HCT116 (cell line): Measurements from ENCODE around the gene TFB2M. TPM values are rescaled to one million over a fixed set of nuclear protein-coding genes. Genes with fewer than 3 reads are reported as not detected.

Experiments used
- ATAC-seq: fragments of 200-7000 bp; cut with Tn5 transposase; 2 replicates; pipeline ENCODE4 v1.9.1; 2020; ENCODE audit warnings: mild to moderate bottlenecking, moderate library complexity
- BruUV-seq: library from RNA; stranded (reverse); fragments of 400-500 nt; replicated peaks from 2 replicates; lab custom pipeline; 2021; lab: Mats Ljungman, UMichigan
- CTCF ChIA-PET: fragments of 300-600 bp; sonication (Branson Sonifier 250); formaldehyde crosslinking; loops from one replicate; lab custom pipeline; 2021; ENCODE audit warnings: antibody characterized with exemption; lab: Charles Lee
- POLR2A ChIA-PET: fragments of 300-600, 350-600 bp; sonication (Branson Sonifier 250); formaldehyde crosslinking; loops from one replicate; lab custom pipeline; 2021; ENCODE audit warnings: antibody characterized with exemption; lab: Charles Lee
- RAD21 ChIA-PET, 2 experiments: fragments of 300-600 bp; sonication (Branson Sonifier 250); formaldehyde crosslinking; loops; one replicate each; lab custom pipeline; 2023; ENCODE audit warnings: low total read pairs in 2 of 2; ENCODE audit not compliant: uncharacterized antibody in 2 of 2, unreplicated experiment in 2 of 2, low non-redundant PET in 1 of 2; lab: Charles Lee
- DNase-seq: peaks from one replicate; pipeline ENCODE4 v3.0.0-alpha.2; 2010; ENCODE audit warnings: low read depth, low spot score
- H2AFZ ChIP-seq: fragments of 200-600 bp; shearing (Covaris generic), sonication (generic); 2 replicates; pipeline ENCODE4 v1.6.1; 2017; ENCODE audit warnings: low read depth, mixed run types, mixed read lengths, antibody characterized with exemption, low read length; ENCODE audit not compliant: poor library complexity, severe bottlenecking
- H3K27ac ChIP-seq: 2 replicates; pipeline ENCODE4 v1.5.1; 2012; ENCODE audit warnings: low read depth, low read length
- H3K27me3 ChIP-seq: fragments of 200-600 bp; sonication (generic); 2 replicates; pipeline ENCODE4 v1.6.1; 2016; ENCODE audit warnings: mixed run types, low read length, mixed read lengths; ENCODE audit not compliant: insufficient read depth
- H3K36me3 ChIP-seq, 2 experiments: fragments of 200-500 bp in 1 of 2; fragments of 200-600 bp in 1 of 2; sonication (Bioruptor generic) in 1 of 2; sonication (generic) in 1 of 2; 2 replicates each; pipeline versions ENCODE4 v1.5.1 to v1.6.1; 2014 to 2016; ENCODE audit warnings: low read length in 2 of 2, inconsistent platforms in 1 of 2, mixed read lengths in 1 of 2, mixed run types in 1 of 2; ENCODE audit not compliant: insufficient read depth in 2 of 2, control insufficient read depth in 1 of 2
- H3K4me1 ChIP-seq, 2 experiments: fragments of 200-600 bp in 1 of 2; sonication (generic) in 1 of 2; 2 replicates each; pipeline versions ENCODE4 v1.5.1 to v1.6.1; 2012 to 2017; ENCODE audit warnings: low read length in 2 of 2, inconsistent platforms in 1 of 2, mild to moderate bottlenecking in 1 of 2, mixed read lengths in 1 of 2, mixed run types in 1 of 2, moderate library complexity in 1 of 2; ENCODE audit not compliant: insufficient read depth in 2 of 2, control insufficient read depth in 1 of 2
- H3K4me2 ChIP-seq: fragments of 200-600 bp; sonication (generic); 2 replicates; pipeline ENCODE4 v1.6.1; 2017; ENCODE audit warnings: mixed run types, low read length, mixed read lengths
- H3K4me3 ChIP-seq, 2 experiments: fragments of 200-600 bp in 1 of 2; sonication (generic) in 1 of 2; replicated peaks in 1 of 2; 2 replicates each; pipeline ENCODE4 v1.5.1; 2011 to 2016; ENCODE audit warnings: low read length in 2 of 2, control low read depth in 1 of 2, low read depth in 1 of 2, mild to moderate bottlenecking in 1 of 2, mixed read lengths in 1 of 2, mixed run types in 1 of 2
- H3K79me2 ChIP-seq: fragments of 200-600 bp; sonication (generic); 2 replicates; pipeline ENCODE4 v1.6.1; 2017; ENCODE audit warnings: mild to moderate bottlenecking, mixed run types, low read length, moderate library complexity, mixed read lengths; ENCODE audit not compliant: insufficient read depth
- H3K9ac ChIP-seq: fragments of 200-600 bp; sonication (generic); 2 replicates; pipeline ENCODE4 v1.6.1; 2016; ENCODE audit warnings: low read length, mixed read lengths
- H3K9me2 ChIP-seq: fragments of 200-600 bp; sonication (generic), shearing (Covaris generic); 2 replicates; pipeline ENCODE4 v1.6.1; 2017; ENCODE audit warnings: mixed run types, mild to moderate bottlenecking, moderate library complexity; ENCODE audit not compliant: insufficient read depth
- H3K9me3 ChIP-seq, 2 experiments: fragments of 200-500 bp in 1 of 2; fragments of 200-600 bp in 1 of 2; sonication (Bioruptor generic) in 1 of 2; sonication (generic) in 1 of 2; 2 replicates each; pipeline ENCODE4 v1.6.1; 2014 to 2017; ENCODE audit warnings: low read length in 2 of 2, mixed read lengths in 2 of 2, inconsistent platforms in 1 of 2, low read depth in 1 of 2, mild to moderate bottlenecking in 1 of 2, mixed run types in 1 of 2, moderate library complexity in 1 of 2; ENCODE audit not compliant: control insufficient read depth in 1 of 2, insufficient read depth in 1 of 2
- H4K20me1 ChIP-seq: fragments of 200-600 bp; sonication (generic), shearing (Covaris generic); 2 replicates; pipeline ENCODE4 v1.6.1; 2017; ENCODE audit warnings: mixed run types, mild to moderate bottlenecking, moderate library complexity; ENCODE audit not compliant: insufficient read depth
- CBX3 ChIP-seq: IDR thresholded peaks from 2 replicates; pipeline ENCODE4 v1.6.1; 2012; ENCODE audit warnings: low read depth
- CEBPB ChIP-seq: IDR thresholded peaks from 2 replicates; pipeline ENCODE4 v1.6.1; 2012; ENCODE audit warnings: low read depth
- EGR1 ChIP-seq: IDR thresholded peaks from 2 replicates; pipeline ENCODE4 v1.6.1; 2012; ENCODE audit warnings: low read depth
- ELF1 ChIP-seq: IDR thresholded peaks from 2 replicates; pipeline ENCODE4 v1.6.1; 2012; ENCODE audit warnings: low read depth, borderline replicate concordance
- EZH2phosphoT487 ChIP-seq: fragments of 200-600 bp; IDR thresholded peaks from 2 replicates; pipeline ENCODE4 v1.6.1; 2018; ENCODE audit warnings: antibody characterized with exemption, borderline replicate concordance
- POLR2A ChIP-seq: IDR thresholded peaks from 2 replicates; pipeline ENCODE4 v1.7.0; 2011; ENCODE audit warnings: borderline replicate concordance; ENCODE audit not compliant: insufficient read depth, insufficient read length; ENCODE audit errors: extremely low read depth
- POLR2AphosphoS5 ChIP-seq: IDR thresholded peaks from 2 replicates; pipeline ENCODE4 v1.6.1; 2011; ENCODE audit warnings: mild to moderate bottlenecking, low read depth, low read length, moderate library complexity
- RAD21 ChIP-seq: IDR thresholded peaks from 2 replicates; pipeline ENCODE4 v1.6.1; 2012; ENCODE audit warnings: low read depth, mild to moderate bottlenecking
- SIN3A ChIP-seq: IDR thresholded peaks from 2 replicates; pipeline ENCODE4 v1.6.1; 2012; ENCODE audit warnings: low read depth
- SP1 ChIP-seq: IDR thresholded peaks from 2 replicates; pipeline ENCODE4 v1.6.1; 2012; ENCODE audit warnings: low read depth
- ZNF274 ChIP-seq: fragments of 200-500 bp; sonication (Bioruptor generic); IDR thresholded peaks from 2 replicates; pipeline ENCODE4 v1.6.1; 2014; ENCODE audit warnings: mild to moderate bottlenecking, low read depth, low read length, inconsistent platforms
- intact Hi-C: fragments of 100-400 bp; cut with micrococcal nuclease; formaldehyde crosslinking; loops from 2 replicates; pipeline ENCODE4 v1.10.0; 2022
- total RNA-seq: library from RNA; stranded (reverse); gene quantifications from one replicate; pipeline ENCODE4 v1.2.1, GENCODE V29; 2021; ENCODE audit not compliant: unreplicated experiment
- TF ChIP-seq, protein P1 (sequence below): IDR thresholded peaks from 2 replicates; pipeline ENCODE4 v1.6.1; 2012
- TF ChIP-seq, protein P2 (sequence below): IDR thresholded peaks from 2 replicates; pipeline ENCODE4 v1.6.1; 2011; ENCODE audit warnings: mild to moderate bottlenecking, low read length, moderate library complexity; ENCODE audit not compliant: insufficient replicate concordance; ENCODE audit errors: extremely low read depth
- TF ChIP-seq, protein P3 (sequence below): IDR thresholded peaks from 2 replicates; pipeline ENCODE4 v1.6.1; 2012; ENCODE audit warnings: low read depth
- TF ChIP-seq, protein P4 (sequence below), 3 experiments: fragments of 200-600 bp in 1 of 3; sonication (generic) in 1 of 3; IDR thresholded peaks in 2 of 3; conservative IDR thresholded peaks in 1 of 3; 2 replicates each; pipeline ENCODE4 v1.5.1; 2012 to 2017; ENCODE audit warnings: low read depth in 2 of 3, low read length in 2 of 3, antibody characterized with exemption in 1 of 3, borderline replicate concordance in 1 of 3, control low read depth in 1 of 3, mild to moderate bottlenecking in 1 of 3, mixed read lengths in 1 of 3, mixed run types in 1 of 3, moderate library complexity in 1 of 3; ENCODE audit not compliant: insufficient read depth in 1 of 3

TFB2M gene
- total RNA-seq, 1 experiment from 2014 or later: 24.4 TPM

DNA sequence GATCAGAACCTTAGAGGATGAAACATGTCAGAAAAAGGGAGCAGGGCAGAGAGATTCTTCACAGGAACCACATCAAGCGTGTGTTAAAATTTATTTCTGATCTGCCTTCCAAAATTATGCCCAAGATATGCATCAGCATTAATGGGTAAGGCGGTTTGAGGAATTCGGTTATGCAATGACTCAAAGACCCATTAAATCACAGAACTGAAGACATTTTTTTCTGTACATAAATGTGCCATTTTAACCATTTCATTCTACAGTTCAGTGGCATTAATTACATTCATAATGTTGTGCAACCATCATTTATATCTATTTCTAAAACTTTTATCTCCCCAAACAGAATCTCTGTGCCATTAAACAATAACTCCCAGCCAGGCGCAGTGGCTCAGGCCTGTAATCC is 43.6 kb upstream of the TFB2M start:
- Histone ChIP-seq H3K9me2 (no peaks in the 10 kb centered on the region), H3K4me2 (peak overlapping the region; percentile 61), H3K79me2 (peaks cover 3% of the 10 kb centered on the region; the same call in 1 of the 2 replicates), H3K4me1 (peaks cover 16 to 17% of the 10 kb centered on the region in 2 experiments), H3K4me3 (no peak overlapping the region; a peak in 1 of 4 replicates), H3K9ac (0 out of 2 replicates have a peak overlapping the region, but pooled peaks have one; percentile 3)
- CTCF ChIA-PET: no interaction called here
- BruUV-seq: no TSS peak
- ATAC-seq: no peak
- TF ChIP-seq, protein P1, sequence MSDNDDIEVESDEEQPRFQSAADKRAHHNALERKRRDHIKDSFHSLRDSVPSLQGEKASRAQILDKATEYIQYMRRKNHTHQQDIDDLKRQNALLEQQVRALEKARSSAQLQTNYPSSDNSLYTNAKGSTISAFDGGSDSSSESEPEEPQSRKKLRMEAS: no peak
- TF ChIP-seq POLR2A: no peak
- TF ChIP-seq POLR2AphosphoS5: no peak
- no peak for TF ChIP-seq EGR1
- TF ChIP-seq, protein P2, sequence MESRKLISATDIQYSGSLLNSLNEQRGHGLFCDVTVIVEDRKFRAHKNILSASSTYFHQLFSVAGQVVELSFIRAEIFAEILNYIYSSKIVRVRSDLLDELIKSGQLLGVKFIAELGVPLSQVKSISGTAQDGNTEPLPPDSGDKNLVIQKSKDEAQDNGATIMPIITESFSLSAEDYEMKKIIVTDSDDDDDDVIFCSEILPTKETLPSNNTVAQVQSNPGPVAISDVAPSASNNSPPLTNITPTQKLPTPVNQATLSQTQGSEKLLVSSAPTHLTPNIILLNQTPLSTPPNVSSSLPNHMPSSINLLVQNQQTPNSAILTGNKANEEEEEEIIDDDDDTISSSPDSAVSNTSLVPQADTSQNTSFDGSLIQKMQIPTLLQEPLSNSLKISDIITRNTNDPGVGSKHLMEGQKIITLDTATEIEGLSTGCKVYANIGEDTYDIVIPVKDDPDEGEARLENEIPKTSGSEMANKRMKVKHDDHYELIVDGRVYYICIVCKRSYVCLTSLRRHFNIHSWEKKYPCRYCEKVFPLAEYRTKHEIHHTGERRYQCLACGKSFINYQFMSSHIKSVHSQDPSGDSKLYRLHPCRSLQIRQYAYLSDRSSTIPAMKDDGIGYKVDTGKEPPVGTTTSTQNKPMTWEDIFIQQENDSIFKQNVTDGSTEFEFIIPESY: no peak
- TF ChIP-seq SP1: no peak
- TF ChIP-seq ELF1: no peak
- TF ChIP-seq, protein P3, sequence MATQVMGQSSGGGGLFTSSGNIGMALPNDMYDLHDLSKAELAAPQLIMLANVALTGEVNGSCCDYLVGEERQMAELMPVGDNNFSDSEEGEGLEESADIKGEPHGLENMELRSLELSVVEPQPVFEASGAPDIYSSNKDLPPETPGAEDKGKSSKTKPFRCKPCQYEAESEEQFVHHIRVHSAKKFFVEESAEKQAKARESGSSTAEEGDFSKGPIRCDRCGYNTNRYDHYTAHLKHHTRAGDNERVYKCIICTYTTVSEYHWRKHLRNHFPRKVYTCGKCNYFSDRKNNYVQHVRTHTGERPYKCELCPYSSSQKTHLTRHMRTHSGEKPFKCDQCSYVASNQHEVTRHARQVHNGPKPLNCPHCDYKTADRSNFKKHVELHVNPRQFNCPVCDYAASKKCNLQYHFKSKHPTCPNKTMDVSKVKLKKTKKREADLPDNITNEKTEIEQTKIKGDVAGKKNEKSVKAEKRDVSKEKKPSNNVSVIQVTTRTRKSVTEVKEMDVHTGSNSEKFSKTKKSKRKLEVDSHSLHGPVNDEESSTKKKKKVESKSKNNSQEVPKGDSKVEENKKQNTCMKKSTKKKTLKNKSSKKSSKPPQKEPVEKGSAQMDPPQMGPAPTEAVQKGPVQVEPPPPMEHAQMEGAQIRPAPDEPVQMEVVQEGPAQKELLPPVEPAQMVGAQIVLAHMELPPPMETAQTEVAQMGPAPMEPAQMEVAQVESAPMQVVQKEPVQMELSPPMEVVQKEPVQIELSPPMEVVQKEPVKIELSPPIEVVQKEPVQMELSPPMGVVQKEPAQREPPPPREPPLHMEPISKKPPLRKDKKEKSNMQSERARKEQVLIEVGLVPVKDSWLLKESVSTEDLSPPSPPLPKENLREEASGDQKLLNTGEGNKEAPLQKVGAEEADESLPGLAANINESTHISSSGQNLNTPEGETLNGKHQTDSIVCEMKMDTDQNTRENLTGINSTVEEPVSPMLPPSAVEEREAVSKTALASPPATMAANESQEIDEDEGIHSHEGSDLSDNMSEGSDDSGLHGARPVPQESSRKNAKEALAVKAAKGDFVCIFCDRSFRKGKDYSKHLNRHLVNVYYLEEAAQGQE: no peak
- no peak for TF ChIP-seq ZNF274
- no peak for TF ChIP-seq SIN3A
- TF ChIP-seq CEBPB: no peak
- TF ChIP-seq, protein P4, sequence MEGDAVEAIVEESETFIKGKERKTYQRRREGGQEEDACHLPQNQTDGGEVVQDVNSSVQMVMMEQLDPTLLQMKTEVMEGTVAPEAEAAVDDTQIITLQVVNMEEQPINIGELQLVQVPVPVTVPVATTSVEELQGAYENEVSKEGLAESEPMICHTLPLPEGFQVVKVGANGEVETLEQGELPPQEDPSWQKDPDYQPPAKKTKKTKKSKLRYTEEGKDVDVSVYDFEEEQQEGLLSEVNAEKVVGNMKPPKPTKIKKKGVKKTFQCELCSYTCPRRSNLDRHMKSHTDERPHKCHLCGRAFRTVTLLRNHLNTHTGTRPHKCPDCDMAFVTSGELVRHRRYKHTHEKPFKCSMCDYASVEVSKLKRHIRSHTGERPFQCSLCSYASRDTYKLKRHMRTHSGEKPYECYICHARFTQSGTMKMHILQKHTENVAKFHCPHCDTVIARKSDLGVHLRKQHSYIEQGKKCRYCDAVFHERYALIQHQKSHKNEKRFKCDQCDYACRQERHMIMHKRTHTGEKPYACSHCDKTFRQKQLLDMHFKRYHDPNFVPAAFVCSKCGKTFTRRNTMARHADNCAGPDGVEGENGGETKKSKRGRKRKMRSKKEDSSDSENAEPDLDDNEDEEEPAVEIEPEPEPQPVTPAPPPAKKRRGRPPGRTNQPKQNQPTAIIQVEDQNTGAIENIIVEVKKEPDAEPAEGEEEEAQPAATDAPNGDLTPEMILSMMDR (IDR thresholded peaks at IDR 0.05 in 2 of 3, conservative IDR thresholded peaks at IDR 0.05 in 1 of 3; ENCODE audit: borderline replicate concordance in 1 of 3, insufficient read depth in 1 of 3, low read depth in 2 of 3, low read length in 2 of 3): no peak
- TF ChIP-seq EZH2phosphoT487: no peak
- TF ChIP-seq CBX3: no peak
- TF ChIP-seq RAD21: no peak
- TF ChIP-seq, all 23 proteins: peak for 0
- Histone ChIP-seq H3K9me3 (no peaks in the 10 kb centered on the region), H4K20me1 (peaks cover 5% of the 10 kb centered on the region; the same call in 1 of the 2 replicates), H3K27me3 (no peaks in the 10 kb centered on the region), H2AFZ (no peak overlapping the region), H3K27ac (peak overlapping the region; percentile 37; the same call in 1 of the 2 replicates), H3K36me3 (no peaks in the 10 kb centered on the region)
- intact Hi-C loops: no loop called here
- no peak for DNase-seq
- POLR2A ChIA-PET: no interaction called here
- RAD21 ChIA-PET: no interaction called here
